ENCODE data around the gene ERI2.
"Not testable (repeated sequence)": the region's sequence is repeated elsewhere in the genome, so short reads cannot be mapped to it uniquely, and the experiment has no call there.

Gene ERI2

GRCh38 chr16:20807862-20808261 is 1.6 kb upstream of the ERI2 start:
- POLR2A ChIA-PET (ENCODE audit: low non-redundant PET) = no interaction called here
- no peak for TF ChIP-seq CTCF (conservative IDR thresholded peaks at IDR 0.05; ENCODE audit: low read depth)
- DNase-seq (ENCODE audit: low spot score) = no peak
- CTCF ChIA-PET = no interaction called here
- peak overlapping the region; percentile 98 for H3K27ac ChIP-seq

GRCh38 chr16:20805684-20806167 is 546 bp downstream of the ERI2 start:
- DNase-seq (ENCODE audit: low spot score) = not testable (repeated sequence)
- CTCF ChIA-PET = interaction anchor here (0.7 to 1.2 kb wide), 2 partner anchors 244 to 495 kb away, joined by 3 read pairs; no protein-coding TSS in a partner anchor

DNA sequence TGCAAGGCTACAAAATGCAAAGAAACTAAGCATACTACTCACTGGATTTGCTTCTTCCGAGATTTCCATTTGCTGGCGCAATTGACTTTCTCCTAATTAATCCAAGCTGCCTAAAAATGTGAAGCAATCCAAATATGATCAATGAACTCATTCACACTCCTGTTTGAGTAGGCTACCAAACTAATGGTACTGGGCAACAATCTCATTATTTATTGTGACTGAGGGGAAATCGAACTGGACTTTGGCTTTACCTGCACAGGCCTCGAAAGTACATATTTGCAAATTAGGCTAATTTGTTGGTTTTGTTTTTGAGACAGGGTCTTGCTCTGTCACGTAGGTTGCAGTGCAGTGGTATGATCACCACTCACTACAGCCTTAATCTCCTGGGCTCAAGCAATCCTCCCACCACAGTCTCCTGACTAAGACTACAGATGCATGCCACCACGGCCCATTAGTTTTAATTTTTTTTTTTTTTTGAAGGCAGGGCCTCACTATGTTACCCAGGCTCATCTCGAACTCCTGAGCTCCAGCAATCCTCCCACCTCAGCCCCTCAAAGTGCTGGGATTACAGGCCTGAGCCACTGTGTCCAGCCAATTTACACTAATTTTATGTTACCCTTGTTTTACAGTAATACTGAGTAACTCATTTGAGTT is 2.6 kb downstream of the ERI2 start:
- POLR2A ChIA-PET (ENCODE audit: low non-redundant PET) = no interaction called here

More at GRCh38 chr16:20805684-20806167, 546 bp downstream of the ERI2 start:
- POLR2A ChIA-PET (ENCODE audit: low non-redundant PET) = interaction anchor here (0.7 to 1.2 kb wide), 2 partner anchors 41 to 339 kb away, joined by 3 to 5 read pairs; no protein-coding TSS in a partner anchor
- H3K27ac ChIP-seq = peak overlapping the region; percentile 98

DNA sequence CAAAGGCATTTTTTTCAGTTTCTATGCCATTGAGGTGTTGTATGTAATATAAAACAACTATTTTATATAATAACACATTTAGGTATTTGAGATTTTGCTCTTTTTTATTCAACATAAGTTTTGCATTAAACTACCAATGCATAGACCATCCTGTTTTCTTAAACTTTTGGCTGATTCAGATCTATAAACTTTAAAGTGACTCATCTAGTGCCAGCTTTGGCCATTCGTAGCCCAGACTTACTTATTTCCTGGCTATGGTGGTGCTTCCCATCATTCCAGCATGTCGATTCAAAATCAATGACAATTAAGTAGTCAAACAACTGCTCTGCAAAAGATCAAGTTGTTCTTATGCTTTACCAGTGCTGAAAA is 3.1 kb downstream of the ERI2 start:
- no peak overlapping the region for H3K27ac ChIP-seq
- TF ChIP-seq CTCF (conservative IDR thresholded peaks at IDR 0.05; ENCODE audit: low read depth) = no peak
- no peak for DNase-seq (ENCODE audit: low spot score)
- ChIA-PET CTCF (no interaction called here), POLR2A (ENCODE audit: low non-redundant PET) (no interaction called here)

More for the DNA sequence above, 2.6 kb downstream of the ERI2 start:
- DNase-seq (ENCODE audit: low spot score) = no peak
- H3K27ac ChIP-seq = no peak overlapping the region
- TF ChIP-seq CTCF (conservative IDR thresholded peaks at IDR 0.05; ENCODE audit: low read depth) = no peak
- CTCF ChIA-PET = no interaction called here

- ChIA-PET POLR2A (ENCODE audit: low non-redundant PET) (no interaction called here), CTCF (interaction anchor here (0.7 kb wide), 1 partner anchor 713 kb away, joined by 8 read pairs; no protein-coding TSS in a partner anchor)
- H3K27ac ChIP-seq = no peak overlapping the region
- DNase-seq (ENCODE audit: low spot score) = no peak
- no peak for TF ChIP-seq CTCF (conservative IDR thresholded peaks at IDR 0.05; ENCODE audit: low read depth)
Observed at GRCh38 chr16:20801278-20801677, 5.0 kb downstream of the ERI2 start.

DNA sequence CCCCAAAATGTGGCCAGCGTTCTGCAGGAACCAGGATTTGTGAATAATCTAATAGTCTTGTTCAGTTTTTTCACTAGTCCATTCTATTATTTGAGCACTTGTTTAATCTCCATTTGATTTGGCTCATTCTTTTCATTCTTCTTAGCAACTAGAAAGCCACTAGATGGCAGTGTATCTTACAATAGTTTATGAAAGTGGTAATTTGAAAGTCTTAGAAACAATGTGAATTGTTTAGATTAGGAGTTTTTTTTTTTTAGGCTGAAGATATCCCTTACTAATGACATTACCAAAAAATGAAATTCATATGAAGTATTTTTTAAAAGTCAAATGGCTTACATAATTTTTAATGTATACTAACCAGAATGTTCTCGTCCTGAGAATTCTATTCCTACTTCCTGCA is 6.7 kb downstream of the ERI2 start:
- TF ChIP-seq CTCF (conservative IDR thresholded peaks at IDR 0.05; ENCODE audit: low read depth) = peak; percentile 36
- DNase-seq (ENCODE audit: low spot score) = no peak
- CTCF ChIA-PET = interaction anchor here (0.6 to 0.7 kb wide), 2 partner anchors 161 to 1825 kb away, joined by 3 to 5 read pairs; no protein-coding TSS in a partner anchor
- POLR2A ChIA-PET (ENCODE audit: low non-redundant PET) = no interaction called here
- no peak overlapping the region for H3K27ac ChIP-seq

DNA sequence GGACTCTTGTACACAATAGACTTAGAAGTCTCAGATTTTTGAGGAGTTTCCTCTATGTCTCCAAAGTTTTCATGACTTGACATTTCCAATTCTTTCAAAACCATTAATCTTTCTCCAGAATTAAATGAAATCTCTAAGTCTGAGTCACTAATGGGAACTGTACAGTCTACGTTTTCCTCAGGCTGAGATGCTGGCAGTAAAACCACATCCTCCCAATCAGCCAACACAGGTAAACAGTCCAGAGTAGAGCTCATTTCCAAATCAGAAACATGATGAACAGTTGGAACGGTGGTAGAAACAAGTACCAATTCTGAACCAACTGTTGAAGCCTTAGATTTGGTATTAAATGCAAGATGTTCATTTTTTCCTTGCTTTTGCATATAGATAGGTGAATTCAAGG is 7.9 kb downstream of the ERI2 start:
- POLR2A ChIA-PET (ENCODE audit: low non-redundant PET) = no interaction called here

More for the DNA sequence above, 7.9 kb downstream of the ERI2 start:
- CTCF ChIA-PET = no interaction called here
- no peak overlapping the region for H3K27ac ChIP-seq
- no peak for TF ChIP-seq CTCF (conservative IDR thresholded peaks at IDR 0.05; ENCODE audit: low read depth)
- DNase-seq (ENCODE audit: low spot score) = no peak
